ENCODE data around the gene DISP2. TPM values are rescaled to one million over a fixed set of nuclear protein-coding genes. Genes with fewer than 3 reads are reported as not detected.
A peak's percentile ranks its signal among the peaks of the same experiment; 100 is the strongest.

DISP2 gene
- total RNA-seq, 2 donors from 2014 or later: 0.21 to 0.54 TPM

DNA sequence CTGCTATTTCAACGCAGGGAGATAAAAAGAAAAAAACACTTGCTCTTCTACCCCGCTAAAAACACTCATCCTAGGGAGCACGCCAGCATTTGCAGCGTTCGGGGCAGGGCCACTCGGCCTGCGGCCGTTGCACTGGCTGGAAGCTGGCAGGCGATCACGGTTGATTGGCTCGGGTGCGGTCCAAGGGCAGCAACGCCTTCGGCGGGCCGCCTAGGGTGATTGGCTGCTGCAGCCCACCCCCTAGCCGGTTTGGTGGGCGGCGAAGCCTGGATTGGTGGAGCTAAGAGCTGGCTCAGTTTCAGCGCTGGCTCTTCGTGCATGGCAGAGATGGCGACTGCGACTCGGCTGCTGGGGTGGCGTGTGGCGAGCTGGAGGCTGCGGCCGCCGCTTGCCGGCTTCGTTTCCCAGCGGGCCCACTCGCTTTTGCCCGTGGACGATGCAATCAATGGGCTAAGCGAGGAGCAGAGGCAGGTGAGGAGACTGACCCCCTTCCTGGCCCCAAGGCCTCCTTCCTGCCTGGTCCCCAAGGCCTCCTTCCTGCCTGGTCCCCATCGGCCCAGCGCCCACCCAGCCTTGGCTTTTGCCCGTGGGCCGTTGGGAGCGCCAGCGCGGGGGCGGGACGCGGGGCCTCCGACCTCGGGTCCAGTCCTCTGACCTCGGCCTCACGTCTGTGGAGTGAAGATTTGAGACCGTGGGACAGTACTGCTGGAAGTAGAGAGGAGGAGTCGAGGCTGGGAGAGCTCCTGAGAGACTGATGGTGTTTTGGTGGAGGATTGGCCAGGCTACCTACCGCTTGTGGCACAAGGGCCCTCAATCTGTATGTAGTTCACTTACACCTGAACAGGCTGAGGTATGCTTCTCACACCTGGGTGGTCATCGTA, 47.7 kb downstream of the DISP2 start, which contains the start of gene IVD:
IVD (plus strand) TSS at position 295 of the 881 bp plus-strand sequence; CDS start at position 328, 33 bp downstream.
- Histone ChIP-seq H3K36me3 (peaks cover 9% of the 10 kb centered on the region), H3K4me1 (ENCODE audit: control insufficient read depth in 1 of 2, low read depth in 2 of 2) (peaks cover 12 to 21% of the 10 kb centered on the region in 2 donors), H3K4me3 (peak within 1 kb of the TSS; percentile 86), H3K9me3 (no peaks in the 10 kb centered on the region), H3K27ac (peak within 1 kb of the TSS; percentile 67 to 77), H3K27me3 (replicated peaks; ENCODE audit: insufficient read depth) (no peaks in the 10 kb centered on the region)
- TF ChIP-seq CTCF (IDR thresholded peaks at IDR 0.05): no peak
- peak; percentile 93 for ATAC-seq (ENCODE audit: insufficient number of reproducible peaks, low FRiP score, low read depth)
- DNase-seq (ENCODE audit: low spot score): peak; percentile 80

- no peak overlapping the region for H3K27ac ChIP-seq
- no peak for ATAC-seq (ENCODE audit: insufficient number of reproducible peaks, low FRiP score, low read depth)
- H3K36me3 ChIP-seq: peaks cover 21% of the 10 kb centered on the region
- no peak overlapping the region for H3K4me3 ChIP-seq
- no peaks in the 10 kb centered on the region for H3K27me3 ChIP-seq (replicated peaks; ENCODE audit: insufficient read depth)
- TF ChIP-seq CTCF (IDR thresholded peaks at IDR 0.05): no peak
- DNase-seq (ENCODE audit: low spot score): no peak
- peaks cover 12 to 21% of the 10 kb centered on the region in 2 donors for H3K4me1 ChIP-seq (ENCODE audit: control insufficient read depth in 1 of 2, low read depth in 2 of 2)
- H3K9me3 ChIP-seq: no peaks in the 10 kb centered on the region
Measured at GRCh38 chr15:40407330-40407990, 49.4 kb downstream of the DISP2 start.

DNA sequence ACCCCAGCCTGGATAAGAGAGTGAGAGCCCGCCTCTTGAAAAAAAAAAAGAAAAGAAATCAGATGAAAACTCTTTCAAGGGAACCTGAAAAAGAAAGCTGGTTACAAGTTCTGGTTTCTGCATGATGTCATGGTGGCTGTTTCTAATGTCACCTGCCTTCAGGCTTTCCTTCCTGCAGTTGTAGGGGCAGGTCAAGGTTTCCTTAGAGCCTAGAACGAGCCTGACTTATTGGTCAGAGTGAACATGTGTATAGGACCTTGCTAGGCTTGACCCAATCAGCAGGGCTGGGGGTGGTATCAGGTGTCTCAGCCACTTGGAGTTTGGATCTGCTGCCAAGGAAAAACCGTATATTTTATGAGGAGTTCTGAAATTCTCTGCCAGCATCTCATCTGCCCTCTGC, 51.3 kb downstream of the DISP2 start:
- ATAC-seq (ENCODE audit: insufficient number of reproducible peaks, low FRiP score, low read depth): no peak
- no peak overlapping the region for H3K27ac ChIP-seq
- no peak for DNase-seq (ENCODE audit: low spot score)
- no peak for TF ChIP-seq CTCF (IDR thresholded peaks at IDR 0.05)
- no peaks in the 10 kb centered on the region for H3K9me3 ChIP-seq
- no peaks in the 10 kb centered on the region for H3K27me3 ChIP-seq (replicated peaks; ENCODE audit: insufficient read depth)
- peaks cover 12 to 21% of the 10 kb centered on the region in 2 donors for H3K4me1 ChIP-seq (ENCODE audit: control insufficient read depth in 1 of 2, low read depth in 2 of 2)
- no peak overlapping the region for H3K4me3 ChIP-seq
- peaks cover 37% of the 10 kb centered on the region for H3K36me3 ChIP-seq

DNA sequence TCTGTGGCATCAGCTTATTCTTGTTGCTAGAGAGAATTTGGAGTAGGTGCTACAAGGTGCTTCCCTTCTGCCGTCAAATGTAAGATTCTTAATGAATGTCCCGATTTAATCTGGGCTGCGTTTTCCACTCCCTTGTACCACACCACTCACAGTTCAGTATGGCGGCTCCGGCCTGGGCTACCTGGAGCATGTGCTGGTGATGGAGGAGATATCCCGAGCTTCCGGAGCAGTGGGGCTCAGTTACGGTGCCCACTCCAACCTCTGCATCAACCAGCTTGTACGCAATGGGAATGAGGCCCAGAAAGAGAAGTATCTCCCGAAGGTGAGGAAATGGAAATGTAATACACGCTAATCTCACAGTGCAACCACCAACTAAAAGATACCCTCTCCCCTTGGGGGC, 52.5 kb downstream of the DISP2 start:
- Histone ChIP-seq H3K4me3 (no peak overlapping the region), H3K27ac (no peak overlapping the region), H3K27me3 (replicated peaks; ENCODE audit: insufficient read depth) (no peaks in the 10 kb centered on the region), H3K4me1 (ENCODE audit: control insufficient read depth in 1 of 2, low read depth in 2 of 2) (peaks cover 6 to 15% of the 10 kb centered on the region in 2 donors), H3K9me3 (no peaks in the 10 kb centered on the region), H3K36me3 (peaks cover 45% of the 10 kb centered on the region)
- TF ChIP-seq CTCF (IDR thresholded peaks at IDR 0.05): no peak
- DNase-seq (ENCODE audit: low spot score) (no peak), ATAC-seq (ENCODE audit: insufficient number of reproducible peaks, low FRiP score, low read depth) (no peak)

GRCh38 chr15:40412095-40412759, 54.2 kb downstream of the DISP2 start:
- Histone ChIP-seq H3K27me3 (replicated peaks; ENCODE audit: insufficient read depth) (no peaks in the 10 kb centered on the region), H3K4me1 (ENCODE audit: control insufficient read depth in 1 of 2, low read depth in 2 of 2) (peaks cover 0 to 2% of the 10 kb centered on the region in 2 donors), H3K9me3 (no peaks in the 10 kb centered on the region), H3K27ac (no peak overlapping the region), H3K4me3 (no peak overlapping the region), H3K36me3 (peaks cover 45% of the 10 kb centered on the region)
- TF ChIP-seq CTCF (IDR thresholded peaks at IDR 0.05): no peak
- ATAC-seq (ENCODE audit: insufficient number of reproducible peaks, low FRiP score, low read depth): no peak
- no peak for DNase-seq (ENCODE audit: low spot score)

Data from thoracic aorta (tissue), 2 donors.